ENCODE measurements around the gene DHX34.
A peak's percentile ranks its signal among the peaks of the same experiment; 100 is the strongest.
"Not testable (repeated sequence)": the region's sequence is repeated elsewhere in the genome, so short reads cannot be mapped to it uniquely, and the experiment has no call there.

Gene DHX34

GRCh38 chr19:47348819-47349795 lies at the start of gene DHX34:
DHX34 (plus strand) TSS chr19:47349315; CDS start chr19:47353031, 3,716 bp downstream.
- DNase-seq (ENCODE audit: low spot score): peak; percentile 99

GRCh38 chr19:47300867-47301266 lies 48.2 kb upstream of the DHX34 start:
- DNase-seq (ENCODE audit: low spot score): not testable (repeated sequence)

GRCh38 chr19:47302249-47302648 lies 46.9 kb upstream of the DHX34 start:
- DNase-seq (ENCODE audit: low spot score): no peak

GRCh38 chr19:47303966-47304365 lies 45.1 kb upstream of the DHX34 start:
- no peak for DNase-seq (ENCODE audit: low spot score)

- peak; percentile 63 for DNase-seq (ENCODE audit: low spot score)
Measured at GRCh38 chr19:47305309-47305751, 43.8 kb upstream of the DHX34 start.

GRCh38 chr19:47306303-47306702 lies 42.8 kb upstream of the DHX34 start:
- DNase-seq (ENCODE audit: low spot score): no peak

- DNase-seq (ENCODE audit: low spot score): no peak
Measured at GRCh38 chr19:47309038-47309437, 40.1 kb upstream of the DHX34 start.

GRCh38 chr19:47309608-47310007 lies 39.5 kb upstream of the DHX34 start, which contains the start of gene C5AR1:
C5AR1 (plus strand) TSS chr19:47309861; CDS start chr19:47309896, 35 bp downstream.
- no peak for DNase-seq (ENCODE audit: low spot score)

GRCh38 chr19:47310323-47310722 lies 38.8 kb upstream of the DHX34 start:
- no peak for DNase-seq (ENCODE audit: low spot score)

GRCh38 chr19:47310819-47311218 lies 38.3 kb upstream of the DHX34 start:
- peak; percentile 27 for DNase-seq (ENCODE audit: low spot score)

GRCh38 chr19:47312366-47313006 lies 36.6 kb upstream of the DHX34 start:
- no peak for DNase-seq (ENCODE audit: low spot score)

GRCh38 chr19:47313754-47314295 lies 35.3 kb upstream of the DHX34 start:
- DNase-seq (ENCODE audit: low spot score): no peak

GRCh38 chr19:47315125-47315821 lies 33.8 kb upstream of the DHX34 start:
- peak; percentile 93 for DNase-seq (ENCODE audit: low spot score)

- DNase-seq (ENCODE audit: low spot score): no peak
Measured at GRCh38 chr19:47316513-47316912, 32.6 kb upstream of the DHX34 start.

- no peak for DNase-seq (ENCODE audit: low spot score)
Measured at GRCh38 chr19:47319923-47320871, 28.9 kb upstream of the DHX34 start.

- DNase-seq (ENCODE audit: low spot score): no peak
Measured at GRCh38 chr19:47321630-47322029, 27.5 kb upstream of the DHX34 start.

- DNase-seq (ENCODE audit: low spot score): no peak
Measured at GRCh38 chr19:47322058-47322457, 27.1 kb upstream of the DHX34 start.

- DNase-seq (ENCODE audit: low spot score): no peak
Measured at GRCh38 chr19:47323409-47323808, 25.7 kb upstream of the DHX34 start.

GRCh38 chr19:47323872-47324271 lies 25.2 kb upstream of the DHX34 start:
- no peak for DNase-seq (ENCODE audit: low spot score)

GRCh38 chr19:47324502-47324901 lies 24.6 kb upstream of the DHX34 start:
- DNase-seq (ENCODE audit: low spot score): no peak

GRCh38 chr19:47330466-47330869 lies 18.6 kb upstream of the DHX34 start:
- no peak for DNase-seq (ENCODE audit: low spot score)

Data from SW480 (cell line).